Sciatic nerve (tissue), 2 donors: ENCODE results near the gene TENM4. TPM values are rescaled to one million over a fixed set of nuclear protein-coding genes. Genes with fewer than 3 reads are reported as not detected.

ENCODE experiments used
- ATAC-seq: fragments of 200-7000 bp; cut with Tn5 transposase; one replicate; pipeline ENCODE4 v1.9.1; 2020; ENCODE audit warnings: mild to moderate bottlenecking, moderate library complexity
- DNase-seq: peaks from one replicate; pipeline ENCODE4 v3.0.0-alpha.2; 2020; ENCODE audit warnings: low spot score
- intact Hi-C: fragments of 100-400 bp; cut with DNase I; formaldehyde crosslinking; loops from one replicate; pipeline ENCODE4 v1.14.2; 2022
- total RNA-seq: library from RNA; stranded (reverse); fragmentation: NEBNext Ultra II Directional; extraction: Animal tissue kit (Norgen Biotek cat#: 25700); gene quantifications from one replicate; pipeline ENCODE4 v1.2.1, GENCODE V29; 2021
- donor health status: DM: no; HTN: no; CAD: no.
- donor health status: DM: no; HTN: no; CAD: no.

The TENM4 gene
- 16.5 TPM for total RNA-seq

- intact Hi-C loops, result no loop called here
- ATAC-seq, result peak; percentile 80
These were observed at the start of gene TENM4 for GRCh38 chr11:79440571-79441460. TENM4 (minus strand) TSS chr11:79441030; CDS start chr11:79069944, 371,086 bp downstream.

DNA sequence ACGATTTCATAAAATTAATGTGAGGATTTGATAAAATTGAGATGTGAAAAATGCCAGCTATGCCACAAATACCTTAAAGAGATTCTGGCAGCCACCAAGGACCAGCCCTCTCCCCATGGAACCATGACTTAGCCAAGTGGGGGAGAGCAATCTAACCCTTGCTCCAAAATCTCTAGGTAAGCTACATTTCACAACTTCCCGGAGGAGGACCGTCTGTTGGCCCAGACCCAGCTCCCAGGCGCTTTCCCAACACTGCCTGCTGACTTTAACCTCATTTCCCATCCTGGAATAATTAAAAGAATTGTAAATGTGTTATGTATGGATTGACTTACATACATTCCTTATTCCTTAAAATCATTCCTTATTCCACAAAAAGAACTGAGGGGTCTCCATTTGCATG, 47.5 kb upstream of the TENM4 start:
- no peak for ATAC-seq
- intact Hi-C loops, result no loop called here
- DNase-seq, result no peak

More at GRCh38 chr11:79440571-79441460, at the start of gene TENM4:
- peak; percentile 82 for DNase-seq

DNA sequence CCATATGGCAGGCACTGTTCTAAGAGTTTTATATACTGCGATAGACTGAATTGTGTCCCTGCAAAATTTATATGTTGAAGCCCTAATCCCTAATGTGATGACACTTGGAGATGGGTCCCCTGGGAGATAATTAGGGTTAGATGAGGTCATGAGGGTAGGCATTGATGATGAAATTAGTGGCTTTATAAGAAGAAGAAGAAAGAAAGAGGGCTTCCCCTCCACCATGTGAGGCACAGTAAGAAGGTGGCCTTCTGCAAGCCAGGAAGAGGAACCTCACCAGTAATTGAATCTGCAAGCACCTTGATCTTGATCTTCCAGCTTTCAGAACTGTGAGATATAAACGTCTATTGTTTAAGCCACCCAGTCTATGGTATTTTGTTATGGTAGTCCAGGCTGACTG, 46.6 kb upstream of the TENM4 start:
- no peak for ATAC-seq
- intact Hi-C loops, result no loop called here
- DNase-seq, result no peak

GRCh38 chr11:79486242-79486984, 45.6 kb upstream of the TENM4 start:
- intact Hi-C loops, result no loop called here
- no peak for DNase-seq

DNA sequence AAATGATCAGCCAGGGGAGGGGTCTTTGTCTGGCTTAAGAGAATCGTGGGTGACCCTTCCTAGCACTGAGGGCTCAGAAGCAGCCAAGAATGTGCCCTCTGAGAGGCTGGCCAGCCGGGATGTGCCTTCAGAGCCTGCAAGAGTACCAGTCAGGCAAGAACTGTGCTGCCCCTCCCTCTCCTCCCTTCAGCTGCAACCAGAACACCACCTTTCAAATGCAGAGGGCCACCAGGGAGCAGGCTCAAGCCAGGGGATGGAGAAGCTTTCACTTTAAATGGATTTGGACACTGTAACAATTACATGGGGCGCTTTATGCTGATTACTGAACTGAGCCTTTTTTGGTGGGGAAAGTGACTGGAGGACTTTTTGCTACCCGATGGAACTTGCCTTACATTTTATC, 44.9 kb upstream of the TENM4 start:
- no peak for ATAC-seq
- intact Hi-C loops, result no loop called here
- no peak for DNase-seq

More at GRCh38 chr11:79486242-79486984, 45.6 kb upstream of the TENM4 start:
- ATAC-seq, result no peak

- intact Hi-C loops, result no loop called here
These were observed 44.0 kb upstream of the TENM4 start for GRCh38 chr11:79484872-79485271.

GRCh38 chr11:79482800-79483199, 42.0 kb upstream of the TENM4 start:
- ATAC-seq (no peak), DNase-seq (no peak)
- intact Hi-C loops, result no loop called here

More at GRCh38 chr11:79484872-79485271, 44.0 kb upstream of the TENM4 start:
- ATAC-seq (no peak), DNase-seq (no peak)

GRCh38 chr11:79481795-79482194, 41.0 kb upstream of the TENM4 start:
- DNase-seq (no peak), ATAC-seq (no peak)
- intact Hi-C loops, result no loop called here

GRCh38 chr11:79480864-79481263, 40.0 kb upstream of the TENM4 start:
- ATAC-seq (no peak), DNase-seq (no peak)
- intact Hi-C loops, result no loop called here

GRCh38 chr11:79472819-79473529, 32.1 kb upstream of the TENM4 start:
- ATAC-seq, result no peak
- DNase-seq, result no peak
- intact Hi-C loops, result no loop called here

- intact Hi-C loops, result no loop called here
- DNase-seq (no peak), ATAC-seq (no peak)
These were observed 30.4 kb upstream of the TENM4 start for GRCh38 chr11:79471071-79471844.

GRCh38 chr11:79470161-79470560, 29.3 kb upstream of the TENM4 start:
- intact Hi-C loops, result no loop called here
- DNase-seq (no peak), ATAC-seq (no peak)

GRCh38 chr11:79467761-79468160, 26.9 kb upstream of the TENM4 start:
- intact Hi-C loops, result no loop called here
- DNase-seq (no peak), ATAC-seq (no peak)

GRCh38 chr11:79466411-79466810, 25.6 kb upstream of the TENM4 start:
- no peak for DNase-seq
- intact Hi-C loops, result no loop called here
- no peak for ATAC-seq

DNA sequence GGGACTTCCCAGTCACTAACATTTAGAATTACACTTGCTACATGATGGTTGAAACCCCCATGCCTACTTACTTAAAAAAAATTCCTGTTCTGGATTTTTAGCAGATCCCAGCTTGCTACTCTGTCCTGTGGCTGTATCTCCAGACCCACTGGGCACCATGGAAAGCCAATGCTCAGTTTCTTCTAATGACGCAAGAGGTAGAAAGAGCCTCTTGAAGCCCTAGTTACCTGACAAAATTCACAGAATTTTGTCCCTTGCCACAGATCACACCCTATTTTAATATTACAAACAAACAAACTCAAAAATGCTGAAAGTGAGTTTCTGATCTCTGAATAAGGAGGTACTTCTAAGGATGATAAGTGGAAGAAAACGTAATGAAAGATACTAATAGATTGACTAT, 24.3 kb upstream of the TENM4 start:
- intact Hi-C loops, result no loop called here
- no peak for ATAC-seq
- no peak for DNase-seq

DNA sequence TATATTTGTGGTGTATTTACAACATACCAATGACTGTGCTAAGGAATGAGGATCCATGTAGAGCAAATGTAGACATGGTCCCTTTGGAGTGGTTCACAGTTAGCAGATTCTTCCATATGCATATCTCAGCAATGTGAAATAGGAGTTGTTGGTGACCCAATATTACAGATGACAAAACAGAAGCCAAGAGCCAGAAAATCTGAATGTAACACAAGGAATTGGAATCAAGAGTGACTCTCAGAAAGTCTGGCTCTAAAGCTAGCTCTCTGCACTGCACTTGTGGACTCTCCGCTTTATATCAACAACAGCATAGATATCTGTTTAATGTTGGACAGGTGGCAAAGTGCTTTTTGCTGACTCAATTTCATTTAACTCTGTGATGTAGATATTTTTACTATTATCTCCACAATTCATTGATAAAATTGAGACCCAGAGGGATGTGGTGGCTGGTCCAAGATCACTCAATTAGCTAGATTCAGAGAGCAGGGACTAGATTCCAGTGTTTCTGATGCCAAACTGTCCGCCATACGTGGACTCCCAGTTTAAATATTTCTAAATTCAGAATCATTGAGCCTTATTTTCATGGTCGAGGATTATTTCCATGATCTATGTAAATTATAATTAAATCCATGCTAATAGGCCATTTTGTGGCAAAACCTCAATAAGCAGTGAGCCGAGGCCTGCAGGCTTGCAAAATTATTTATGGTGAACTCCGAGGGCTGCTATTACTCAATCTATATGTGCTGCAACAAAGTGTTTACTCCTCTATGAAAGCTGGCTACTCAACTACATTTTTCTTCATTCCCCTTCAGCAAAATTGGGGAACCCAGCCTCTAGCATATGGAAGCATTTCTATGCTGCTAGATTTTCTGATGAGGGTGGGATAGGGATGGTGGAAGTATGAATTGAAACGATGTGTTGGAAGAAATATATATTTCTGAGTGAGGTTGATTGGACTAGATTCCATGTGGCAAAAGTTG, 21.1 kb upstream of the TENM4 start:
- ATAC-seq (no peak), DNase-seq (no peak)
- intact Hi-C loops, result no loop called here

DNA sequence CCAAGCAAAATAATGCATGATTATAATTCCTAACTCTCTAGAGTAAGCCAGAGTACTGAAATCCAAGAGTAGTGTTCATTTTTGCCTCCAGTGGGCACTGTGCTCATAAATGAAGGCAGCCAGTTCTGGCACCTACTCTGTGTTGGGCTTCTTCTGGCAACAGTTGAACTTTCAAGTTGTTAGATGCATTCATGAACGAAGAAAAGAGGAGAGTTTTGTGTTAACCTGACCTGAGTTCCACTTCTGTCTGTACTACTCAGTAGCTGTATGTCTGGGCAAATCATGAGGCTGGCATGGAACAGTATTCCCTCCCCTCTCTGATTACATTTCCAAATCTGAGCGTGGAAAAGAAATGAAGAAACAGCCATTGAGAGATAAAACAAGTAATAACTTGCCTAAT, 20.3 kb upstream of the TENM4 start:
- ATAC-seq (peak; percentile 73), DNase-seq (no peak)
- intact Hi-C loops, result no loop called here

- DNase-seq (no peak), ATAC-seq (no peak)
- intact Hi-C loops, result no loop called here
These were observed 17.9 kb upstream of the TENM4 start for GRCh38 chr11:79458709-79459108.
